Loucy (cell line): ENCODE data around the gene SDC1.

Source experiments
- H2AFZ ChIP-seq: fragments of 200-600 bp; sonication (generic); 2 replicates; pipeline ENCODE4 v1.6.0; 2016; ENCODE audit warnings: antibody characterized with exemption, mild to moderate bottlenecking, low read length, moderate library complexity
- H3F3A ChIP-seq: fragments of 200-600 bp; 2 replicates; pipeline ENCODE4 v1.6.0; 2016; ENCODE audit warnings: antibody characterized with exemption, low read depth, mild to moderate bottlenecking
- H3K27me3 ChIP-seq: fragments of 200-600 bp; sonication (generic); 2 replicates; pipeline ENCODE4 v1.6.1; 2014; ENCODE audit warnings: low read length, mild to moderate bottlenecking; ENCODE audit not compliant: insufficient read depth, poor library complexity, severe bottlenecking
- H3K36me3 ChIP-seq: fragments of 200-600 bp; sonication (generic); 2 replicates; pipeline ENCODE4 v1.6.1; 2016; ENCODE audit warnings: low read length; ENCODE audit not compliant: insufficient read depth
- H3K4me1 ChIP-seq: fragments of 200-600 bp; sonication (generic); 2 replicates; pipeline ENCODE4 v1.5.1; 2014; ENCODE audit warnings: low read length, mild to moderate bottlenecking; ENCODE audit not compliant: insufficient read depth, poor library complexity, severe bottlenecking
- H3K4me2 ChIP-seq: fragments of 200-600 bp; sonication (generic); 2 replicates; pipeline ENCODE4 v1.6.0; 2014; ENCODE audit warnings: antibody characterized with exemption, low read length, low read depth, mild to moderate bottlenecking; ENCODE audit not compliant: poor library complexity, severe bottlenecking
- H3K4me3 ChIP-seq: fragments of 200-600 bp; sonication (generic); 2 replicates; pipeline ENCODE4 v1.5.1; 2014; ENCODE audit warnings: low read length, mild to moderate bottlenecking, mixed read lengths; ENCODE audit not compliant: poor library complexity, severe bottlenecking
- H3K79me2 ChIP-seq: fragments of 200-600 bp; sonication (generic); 2 replicates; pipeline ENCODE4 v1.6.1; 2014; ENCODE audit warnings: low read length; ENCODE audit not compliant: insufficient read depth
- H3K9ac ChIP-seq: fragments of 200-600 bp; sonication (generic); 2 replicates; pipeline ENCODE4 v1.6.0; 2014; ENCODE audit warnings: mild to moderate bottlenecking, low read depth, low read length, moderate library complexity; ENCODE audit not compliant: poor library complexity, severe bottlenecking
- H3K9me2 ChIP-seq: fragments of 200-600 bp; sonication (generic); replicated peaks from 2 replicates; pipeline ENCODE4 v1.6.1; 2016; ENCODE audit warnings: low read depth, low read length, mixed read lengths
- H3K9me3 ChIP-seq: fragments of 200-600 bp; sonication (generic); 2 replicates; pipeline ENCODE4 v1.6.1; 2014; ENCODE audit warnings: mild to moderate bottlenecking, antibody characterized with exemption, low read length, low read depth; ENCODE audit not compliant: insufficient read depth
- H4K20me1 ChIP-seq: fragments of 200-600 bp; sonication (generic); 2 replicates; pipeline ENCODE4 v1.6.0; 2014; ENCODE audit warnings: antibody characterized with exemption, low read length, mild to moderate bottlenecking; ENCODE audit not compliant: insufficient read depth, poor library complexity, severe bottlenecking
- EZH2phosphoT487 ChIP-seq: fragments of 200-600 bp; IDR thresholded peaks from 2 replicates; pipeline ENCODE4 v1.6.1; 2018; ENCODE audit warnings: antibody characterized with exemption, mild to moderate bottlenecking, moderate library complexity, borderline replicate concordance
- TF ChIP-seq, protein P1 (sequence below): fragments of 200-600 bp; sonication (generic); conservative IDR thresholded peaks from 2 replicates; pipeline ENCODE4 v1.5.1; 2014; ENCODE audit warnings: mild to moderate bottlenecking, antibody characterized with exemption, low read length

The SDC1 gene

DNA sequence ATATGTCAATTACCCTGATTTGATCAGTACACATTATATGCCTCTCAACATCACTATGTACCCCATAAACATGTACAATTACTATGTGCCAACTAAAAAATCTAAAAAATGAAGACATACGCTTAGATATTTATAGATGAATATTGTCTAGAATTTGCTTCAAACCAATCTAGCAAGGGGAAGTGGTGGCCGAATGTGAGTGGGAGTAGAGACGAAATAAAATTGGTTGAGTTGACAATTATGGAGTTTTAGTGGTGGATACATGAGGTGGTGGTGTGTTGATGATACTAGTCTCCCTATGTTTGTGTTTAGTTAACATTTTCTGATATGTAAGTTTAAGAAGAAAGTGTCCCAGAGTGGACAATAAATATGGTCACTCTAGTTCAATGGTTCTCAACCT, 49.0 kb downstream of the SDC1 start:
- Histone ChIP-seq H4K20me1 (no peaks in the 10 kb centered on the region), H3K4me1 (no peaks in the 10 kb centered on the region), H3K4me2 (no peak overlapping the region), H3K9ac (no peak overlapping the region), H3K36me3 (no peaks in the 10 kb centered on the region), H3K9me2 (no peaks in the 10 kb centered on the region), H2AFZ (no peak overlapping the region), H3K27me3 (no peaks in the 10 kb centered on the region), H3F3A (no peaks in the 10 kb centered on the region), H3K9me3 (no peaks in the 10 kb centered on the region), H3K4me3 (no peak overlapping the region), H3K79me2 (no peaks in the 10 kb centered on the region)
- no peak for TF ChIP-seq EZH2phosphoT487
- TF ChIP-seq, protein P1, sequence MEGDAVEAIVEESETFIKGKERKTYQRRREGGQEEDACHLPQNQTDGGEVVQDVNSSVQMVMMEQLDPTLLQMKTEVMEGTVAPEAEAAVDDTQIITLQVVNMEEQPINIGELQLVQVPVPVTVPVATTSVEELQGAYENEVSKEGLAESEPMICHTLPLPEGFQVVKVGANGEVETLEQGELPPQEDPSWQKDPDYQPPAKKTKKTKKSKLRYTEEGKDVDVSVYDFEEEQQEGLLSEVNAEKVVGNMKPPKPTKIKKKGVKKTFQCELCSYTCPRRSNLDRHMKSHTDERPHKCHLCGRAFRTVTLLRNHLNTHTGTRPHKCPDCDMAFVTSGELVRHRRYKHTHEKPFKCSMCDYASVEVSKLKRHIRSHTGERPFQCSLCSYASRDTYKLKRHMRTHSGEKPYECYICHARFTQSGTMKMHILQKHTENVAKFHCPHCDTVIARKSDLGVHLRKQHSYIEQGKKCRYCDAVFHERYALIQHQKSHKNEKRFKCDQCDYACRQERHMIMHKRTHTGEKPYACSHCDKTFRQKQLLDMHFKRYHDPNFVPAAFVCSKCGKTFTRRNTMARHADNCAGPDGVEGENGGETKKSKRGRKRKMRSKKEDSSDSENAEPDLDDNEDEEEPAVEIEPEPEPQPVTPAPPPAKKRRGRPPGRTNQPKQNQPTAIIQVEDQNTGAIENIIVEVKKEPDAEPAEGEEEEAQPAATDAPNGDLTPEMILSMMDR: no peak

DNA sequence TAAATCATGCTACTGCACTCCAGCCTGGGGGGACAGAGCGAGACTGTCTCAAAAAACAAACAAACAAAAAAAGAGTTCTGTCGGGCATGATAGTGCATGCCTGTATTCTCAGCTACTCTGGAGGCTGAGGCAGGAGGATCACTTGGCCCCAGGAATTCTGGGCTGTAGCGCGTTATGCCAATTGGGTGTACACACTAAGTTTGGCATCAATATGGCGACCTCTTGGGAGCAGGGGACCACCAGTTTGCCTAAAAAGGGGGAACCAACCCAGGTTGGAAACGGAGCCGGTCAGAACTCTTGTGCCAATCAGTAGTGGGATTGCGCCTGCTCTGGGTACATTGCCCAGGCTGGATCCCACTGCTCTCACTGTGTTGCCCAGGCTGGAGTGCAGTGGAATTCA, 49.7 kb downstream of the SDC1 start:
- no peaks in the 10 kb centered on the region for H3K27me3 ChIP-seq
- no peak overlapping the region for H3K4me3 ChIP-seq
- H2AFZ ChIP-seq: no peak overlapping the region
- H3K36me3 ChIP-seq: no peaks in the 10 kb centered on the region
- no peaks in the 10 kb centered on the region for H3K4me1 ChIP-seq
- H3K9me2 ChIP-seq: no peaks in the 10 kb centered on the region
- no peaks in the 10 kb centered on the region for H3K9me3 ChIP-seq
- H3K9ac ChIP-seq: no peak overlapping the region
- TF ChIP-seq, protein P1: no peak
- TF ChIP-seq EZH2phosphoT487: no peak
- H4K20me1 ChIP-seq: no peaks in the 10 kb centered on the region
- no peaks in the 10 kb centered on the region for H3K79me2 ChIP-seq
- H3F3A ChIP-seq: no peaks in the 10 kb centered on the region
- H3K4me2 ChIP-seq: no peak overlapping the region

DNA sequence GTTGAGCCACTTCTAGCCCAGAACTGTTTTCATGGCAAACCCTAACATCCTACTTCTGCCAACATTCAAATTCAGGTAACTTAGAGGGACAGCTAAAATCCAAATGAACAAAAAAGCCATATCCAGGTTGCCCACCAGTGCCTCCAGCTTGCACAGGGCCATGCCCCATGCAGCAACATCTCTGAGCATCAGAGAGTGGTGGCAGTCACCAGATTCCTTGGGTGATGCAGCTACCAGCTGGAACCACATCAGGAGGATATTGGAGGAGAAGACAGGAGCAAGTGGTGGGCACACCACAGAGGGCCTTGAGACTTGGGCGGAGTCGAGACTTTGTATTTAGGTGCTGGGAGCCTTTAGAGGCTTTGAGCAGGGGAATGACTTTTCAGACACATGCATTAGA, 50.5 kb downstream of the SDC1 start:
- Histone ChIP-seq H2AFZ (no peak overlapping the region), H3K4me1 (no peaks in the 10 kb centered on the region), H3K27me3 (no peaks in the 10 kb centered on the region)

DNA sequence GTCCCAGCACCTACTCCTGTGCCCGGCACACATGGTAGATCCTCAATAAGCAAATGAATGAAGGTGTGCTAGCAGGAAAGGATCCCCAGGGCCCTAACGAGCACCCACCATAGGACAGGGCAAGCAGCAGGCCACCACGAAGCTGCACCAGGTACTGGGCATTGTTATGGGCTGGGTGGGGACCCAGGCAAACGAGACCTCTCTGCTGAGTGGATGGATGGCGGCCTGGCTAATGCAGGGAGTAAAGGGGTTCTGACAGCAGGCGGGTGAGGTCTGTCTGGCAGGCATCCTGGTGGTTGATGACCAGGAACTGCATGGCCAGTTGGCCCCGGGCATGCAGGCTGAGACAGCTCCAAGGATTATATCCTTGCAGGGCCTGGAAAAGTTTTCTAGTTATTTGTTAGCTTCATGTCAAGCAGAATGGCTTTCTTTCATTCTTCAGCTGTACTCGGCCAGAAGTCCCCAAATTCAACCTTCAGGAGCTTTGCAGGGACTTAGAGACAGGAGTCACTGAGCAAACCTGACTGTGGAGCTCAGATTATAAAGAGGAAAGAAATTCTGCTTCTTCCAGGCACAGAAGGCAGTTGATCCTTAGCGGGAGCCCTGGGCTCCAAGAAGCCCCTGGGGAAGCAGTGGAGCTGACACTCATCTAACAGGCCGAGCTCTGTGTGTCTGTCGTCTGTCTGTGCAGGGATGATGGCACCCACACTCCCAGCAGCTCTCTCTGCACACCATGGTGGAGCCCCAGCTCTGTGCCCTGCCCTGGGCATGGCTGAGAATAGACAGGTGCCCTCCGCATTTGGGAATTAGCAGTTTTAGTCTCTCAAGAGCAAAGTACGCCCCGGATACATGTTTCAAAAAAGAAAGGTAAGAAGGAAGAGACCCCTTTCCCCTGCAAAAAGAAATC, 51.2 kb downstream of the SDC1 start:
- no peak overlapping the region for H3K9ac ChIP-seq
- no peaks in the 10 kb centered on the region for H3K4me1 ChIP-seq
- no peaks in the 10 kb centered on the region for H4K20me1 ChIP-seq
- no peaks in the 10 kb centered on the region for H3F3A ChIP-seq
- H3K9me3 ChIP-seq: no peaks in the 10 kb centered on the region
- TF ChIP-seq EZH2phosphoT487: no peak
- TF ChIP-seq, protein P1: no peak
- no peak overlapping the region for H3K4me2 ChIP-seq
- H3K79me2 ChIP-seq: no peaks in the 10 kb centered on the region
- no peaks in the 10 kb centered on the region for H3K9me2 ChIP-seq
- no peaks in the 10 kb centered on the region for H3K27me3 ChIP-seq
- no peaks in the 10 kb centered on the region for H3K36me3 ChIP-seq
- no peak overlapping the region for H2AFZ ChIP-seq
- no peak overlapping the region for H3K4me3 ChIP-seq

More for the DNA sequence above, 50.5 kb downstream of the SDC1 start:
- Histone ChIP-seq H3K79me2 (no peaks in the 10 kb centered on the region), H3K36me3 (no peaks in the 10 kb centered on the region), H3F3A (no peaks in the 10 kb centered on the region), H3K9me3 (no peaks in the 10 kb centered on the region), H3K9ac (no peak overlapping the region), H3K4me3 (no peak overlapping the region), H3K4me2 (no peak overlapping the region), H3K9me2 (no peaks in the 10 kb centered on the region), H4K20me1 (no peaks in the 10 kb centered on the region)
- no peak for TF ChIP-seq EZH2phosphoT487
